Mucosa of descending colon (tissue), 3 donors: ENCODE measurements around the gene OR56A1. TPM values are rescaled to one million over a fixed set of nuclear protein-coding genes. Genes with fewer than 3 reads are reported as not detected.

Source experiments
- ATAC-seq: fragments of 200-7000 bp; cut with Tn5 transposase; one replicate; pipeline ENCODE4 v1.9.1; 2020; ENCODE audit warnings: mild to moderate bottlenecking, moderate library complexity
- DNase-seq, 3 donors: peaks; one replicate each; pipeline ENCODE4 v3.0.0-alpha.2; 2020
- H3K36me3 ChIP-seq: fragments of 200-600 bp; one replicate; pipeline ENCODE4 v1.8.0; 2021; ENCODE audit warnings: low read depth, mild to moderate bottlenecking
- H3K4me1 ChIP-seq: fragments of 200-600 bp; one replicate; pipeline ENCODE4 v1.8.0; 2021; ENCODE audit warnings: low read depth, mild to moderate bottlenecking
- H3K4me3 ChIP-seq: fragments of 200-600 bp; one replicate; pipeline ENCODE4 v1.8.0; 2021; ENCODE audit warnings: mild to moderate bottlenecking
- H3K9me3 ChIP-seq: fragments of 200-600 bp; one replicate; pipeline ENCODE4 v1.8.0; 2021; ENCODE audit warnings: mild to moderate bottlenecking
- intact Hi-C, 2 donors: fragments of 100-400 bp; cut with DNase I in 1 of 2; cut with micrococcal nuclease in 1 of 2; formaldehyde crosslinking; loops; one replicate each; pipeline versions ENCODE4 v1.11.0 to v1.11.1; 2022; cut with DNase I, micrococcal nuclease
- total RNA-seq, 3 donors: library from RNA; stranded (reverse); fragmentation: NEBNext Ultra II Directional in 2 of 3; extraction: Animal tissue kit (Norgen Biotek cat#: 25700) in 2 of 3; gene quantifications; one replicate each; pipeline versions ENCODE4 v1.2.1 to v1.2.4, GENCODE V29; 2021 to 2023
- TF ChIP-seq, protein P1 (sequence below): fragments of 200-600 bp; IDR thresholded peaks from one replicate; pipeline ENCODE4 v1.8.0; 2022; ENCODE audit warnings: antibody characterized with exemption, mild to moderate bottlenecking
- donor health status: DM: no; HTN: no; CAD: no; lungs with moderate emphysema.
- donor health status: DM: no; HTN: no; CAD: no.
- donor health status: DM: no; HTN: yes; CAD: no.

Gene OR56A1
- total RNA-seq, 3 donors from 2014 or later = 0.03 to 0.09 (median 0.05) TPM

DNA sequence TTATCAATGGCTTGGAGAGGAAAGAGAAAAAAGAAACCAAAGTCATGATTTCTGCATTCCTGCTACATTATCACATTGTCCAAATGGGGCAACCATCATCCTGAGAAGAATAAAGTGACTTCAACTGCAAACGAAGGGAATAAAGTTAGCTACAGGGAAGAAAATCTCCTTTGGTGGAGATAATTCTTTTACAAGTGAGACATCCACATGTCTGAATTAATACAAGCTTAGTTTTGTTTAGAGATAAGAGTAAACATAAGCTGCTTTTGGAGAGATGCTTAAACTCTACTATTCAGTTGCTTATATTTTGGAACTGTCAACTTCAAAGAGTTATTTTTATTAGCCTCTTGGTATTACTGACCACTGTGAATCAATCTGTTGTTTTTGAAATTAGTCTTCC is 43.7 kb downstream of the OR56A1 start, which contains the start of gene OR52L1:
Gene OR52L1 (minus strand): TSS at position 101 of the 400 bp plus-strand sequence. CDS start 55 bp downstream, at position 46.
- intact Hi-C loops = no loop called here
- Histone ChIP-seq H3K4me3 (no peak within 1 kb of the TSS), H3K9me3 (no peaks in the 10 kb centered on the region), H3K36me3 (no peaks in the 10 kb centered on the region), H3K4me1 (no peaks in the 10 kb centered on the region)
- TF ChIP-seq, protein P1, sequence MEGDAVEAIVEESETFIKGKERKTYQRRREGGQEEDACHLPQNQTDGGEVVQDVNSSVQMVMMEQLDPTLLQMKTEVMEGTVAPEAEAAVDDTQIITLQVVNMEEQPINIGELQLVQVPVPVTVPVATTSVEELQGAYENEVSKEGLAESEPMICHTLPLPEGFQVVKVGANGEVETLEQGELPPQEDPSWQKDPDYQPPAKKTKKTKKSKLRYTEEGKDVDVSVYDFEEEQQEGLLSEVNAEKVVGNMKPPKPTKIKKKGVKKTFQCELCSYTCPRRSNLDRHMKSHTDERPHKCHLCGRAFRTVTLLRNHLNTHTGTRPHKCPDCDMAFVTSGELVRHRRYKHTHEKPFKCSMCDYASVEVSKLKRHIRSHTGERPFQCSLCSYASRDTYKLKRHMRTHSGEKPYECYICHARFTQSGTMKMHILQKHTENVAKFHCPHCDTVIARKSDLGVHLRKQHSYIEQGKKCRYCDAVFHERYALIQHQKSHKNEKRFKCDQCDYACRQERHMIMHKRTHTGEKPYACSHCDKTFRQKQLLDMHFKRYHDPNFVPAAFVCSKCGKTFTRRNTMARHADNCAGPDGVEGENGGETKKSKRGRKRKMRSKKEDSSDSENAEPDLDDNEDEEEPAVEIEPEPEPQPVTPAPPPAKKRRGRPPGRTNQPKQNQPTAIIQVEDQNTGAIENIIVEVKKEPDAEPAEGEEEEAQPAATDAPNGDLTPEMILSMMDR = no peak
- DNase-seq (no peak), ATAC-seq (no peak)

DNA sequence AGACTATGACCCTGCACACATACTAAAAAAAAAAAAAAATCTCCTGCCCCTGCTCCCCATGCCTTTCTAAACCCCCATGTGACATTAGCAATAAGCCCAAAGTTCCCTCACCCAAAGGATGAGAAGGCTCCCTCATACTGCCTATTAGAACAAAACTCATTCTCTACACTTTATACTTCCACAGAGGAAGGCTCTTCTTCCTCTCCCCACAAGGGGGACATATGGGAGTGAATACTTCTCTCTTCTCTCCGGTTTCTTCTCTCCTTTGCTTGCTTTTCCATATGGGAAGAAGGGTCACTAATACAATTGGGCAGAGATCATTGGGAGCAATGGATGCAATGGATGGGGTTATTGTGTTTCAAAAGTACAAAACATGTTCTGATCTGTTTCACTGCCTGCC is 47.1 kb downstream of the OR56A1 start:
- no peaks in the 10 kb centered on the region for H3K4me1 ChIP-seq
- ATAC-seq (no peak), DNase-seq (no peak)
- H3K36me3 ChIP-seq = no peaks in the 10 kb centered on the region
- no peaks in the 10 kb centered on the region for H3K9me3 ChIP-seq
- intact Hi-C loops = no loop called here
- no peak overlapping the region for H3K4me3 ChIP-seq
- TF ChIP-seq, protein P1 = no peak

GRCh38 chr11:5973530-5973929 is 57.0 kb downstream of the OR56A1 start:
- Histone ChIP-seq H3K9me3 (no peaks in the 10 kb centered on the region), H3K36me3 (no peaks in the 10 kb centered on the region), H3K4me1 (no peaks in the 10 kb centered on the region), H3K4me3 (no peak overlapping the region)
- intact Hi-C loops = no loop called here
- no peak for ATAC-seq
- no peak for DNase-seq
- TF ChIP-seq, protein P1 = no peak

Other genes with a start within 250 kb of the OR56A1 start
- gene OR52N5, start 247.4 kb downstream of the OR56A1 start, total RNA-seq = not detected
- not detected for gene OR52N1, start 239.5 kb downstream of the OR56A1 start, total RNA-seq
- not detected for gene OR52N2, start 221.8 kb downstream of the OR56A1 start, total RNA-seq
- not detected for gene OR52E6, start 188.9 kb downstream of the OR56A1 start, total RNA-seq
- not detected for gene OR52E8, start 173.1 kb downstream of the OR56A1 start, total RNA-seq
- gene OR52E4, start 150.1 kb downstream of the OR56A1 start, total RNA-seq = not detected
- gene OR52E5, start 137.6 kb downstream of the OR56A1 start, total RNA-seq = not detected
- not detected for gene OR56A3, start 88.5 kb downstream of the OR56A1 start, total RNA-seq
- not detected for gene OR56A5, start 62.3 kb downstream of the OR56A1 start, total RNA-seq
- gene OR52L1, start 43.8 kb downstream of the OR56A1 start, total RNA-seq = not detected
- gene OR56A4, start 23.8 kb downstream of the OR56A1 start, total RNA-seq = under 1 TPM in 2 of 3 donors, not detected in 1; 0.10 to 0.20 TPM
- not detected for gene OR56B4, start 76.9 kb upstream of the OR56A1 start, total RNA-seq
- not detected for gene OR52B2, start 139.6 kb upstream of the OR56A1 start, total RNA-seq
- gene OR52W1, start 168.5 kb upstream of the OR56A1 start, total RNA-seq = not detected
- not detected for gene C11orf42, start 174.8 kb upstream of the OR56A1 start, total RNA-seq
- 100 to 1,000 TPM in 1 of 3 donors, 10 to 100 TPM in 2; 78.0 to 195 (median 92.1) TPM for gene FHIP1B, start 203.9 kb upstream of the OR56A1 start, total RNA-seq
- under 1 TPM in 2 of 3 donors, not detected in 1; 0.20 to 0.22 TPM for gene CNGA4, start 208.3 kb upstream of the OR56A1 start, total RNA-seq
- gene CCKBR, start 229.1 kb upstream of the OR56A1 start, total RNA-seq = under 1 TPM in 1 of 3 donors, not detected in 2; 0.60 TPM